ENCODE results near the gene OXCT1. TPM values are rescaled to one million over a fixed set of nuclear protein-coding genes. Genes with fewer than 3 reads are reported as not detected.
"Not testable (repeated sequence)": the region's sequence is repeated elsewhere in the genome, so short reads cannot be mapped to it uniquely, and the experiment has no call there.

The OXCT1 gene
- total RNA-seq, 1 donor from 2014 or later: 63.0 TPM

DNA sequence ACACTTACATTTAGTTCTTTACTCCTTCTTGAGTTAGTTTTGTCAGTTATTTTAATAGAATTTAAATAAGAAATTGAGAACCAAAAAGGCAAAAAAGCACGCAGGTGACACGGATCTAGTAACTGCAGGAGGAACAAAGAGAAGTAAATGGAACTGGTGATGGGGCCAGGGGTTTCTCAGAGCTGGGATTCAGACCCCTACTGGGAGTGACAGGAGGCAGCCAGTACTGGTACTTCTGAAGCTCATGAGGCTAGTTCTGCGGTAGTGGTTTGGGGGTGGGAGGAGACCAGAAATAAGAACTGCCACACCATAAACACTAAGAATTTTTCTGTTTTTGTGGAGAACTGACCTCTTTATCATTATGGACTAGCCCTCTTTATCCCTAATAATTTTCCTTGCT lies 48.2 kb downstream of the OXCT1 start:
- DNase-seq: no peak

- DNase-seq: no peak
These were observed 49.2 kb downstream of the OXCT1 start for GRCh38 chr5:41821051-41821450.

DNA sequence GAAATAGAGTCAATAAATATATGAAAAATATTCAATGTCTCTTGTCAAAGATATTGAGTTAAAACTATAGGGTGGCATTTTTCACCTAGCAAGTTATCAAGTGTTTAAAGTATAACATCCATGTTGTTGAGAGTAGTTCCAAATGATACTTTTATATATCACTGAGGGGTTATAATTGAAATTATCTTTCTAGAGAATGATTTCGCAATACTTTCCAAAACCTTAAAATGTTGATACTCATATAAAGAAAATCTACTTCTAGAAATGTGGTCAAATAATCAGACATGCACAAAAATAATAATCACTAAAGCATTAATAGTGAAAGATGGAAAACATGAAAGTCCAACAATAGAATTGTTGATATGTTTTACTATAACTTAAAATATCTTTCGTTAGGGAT lies 50.1 kb downstream of the OXCT1 start:
- no peak for DNase-seq

DNA sequence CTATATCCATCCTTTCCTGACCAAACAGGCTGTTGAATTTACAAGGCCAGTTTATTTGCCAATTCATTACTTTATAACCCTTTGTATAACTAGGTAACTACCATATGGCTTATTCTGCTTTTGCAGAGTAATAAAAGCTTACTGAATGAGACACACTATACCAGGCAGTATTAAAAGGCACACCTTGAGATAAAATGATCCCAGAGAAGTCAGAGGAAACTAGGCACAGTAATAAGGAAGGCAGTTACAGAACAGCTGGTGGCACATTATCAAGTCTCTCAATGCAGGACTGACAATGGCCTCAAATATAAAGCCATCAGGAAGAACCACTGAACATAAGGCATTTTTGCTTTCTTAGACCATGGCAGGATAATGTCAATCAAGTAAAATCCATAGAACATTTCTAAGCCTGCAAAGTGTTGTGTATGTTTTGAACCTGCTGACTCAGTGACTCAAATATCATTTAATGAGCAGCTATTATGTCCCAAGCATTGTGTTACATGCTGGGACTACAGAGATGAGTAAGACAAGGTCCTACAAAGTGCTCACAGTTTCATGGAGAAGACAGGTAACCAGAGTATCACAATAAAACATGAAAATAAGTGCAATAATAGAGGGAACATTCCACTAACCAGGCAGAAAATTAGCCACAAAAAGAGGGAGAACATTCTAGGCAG lies 52.5 kb downstream of the OXCT1 start:
- no peak for DNase-seq

DNA sequence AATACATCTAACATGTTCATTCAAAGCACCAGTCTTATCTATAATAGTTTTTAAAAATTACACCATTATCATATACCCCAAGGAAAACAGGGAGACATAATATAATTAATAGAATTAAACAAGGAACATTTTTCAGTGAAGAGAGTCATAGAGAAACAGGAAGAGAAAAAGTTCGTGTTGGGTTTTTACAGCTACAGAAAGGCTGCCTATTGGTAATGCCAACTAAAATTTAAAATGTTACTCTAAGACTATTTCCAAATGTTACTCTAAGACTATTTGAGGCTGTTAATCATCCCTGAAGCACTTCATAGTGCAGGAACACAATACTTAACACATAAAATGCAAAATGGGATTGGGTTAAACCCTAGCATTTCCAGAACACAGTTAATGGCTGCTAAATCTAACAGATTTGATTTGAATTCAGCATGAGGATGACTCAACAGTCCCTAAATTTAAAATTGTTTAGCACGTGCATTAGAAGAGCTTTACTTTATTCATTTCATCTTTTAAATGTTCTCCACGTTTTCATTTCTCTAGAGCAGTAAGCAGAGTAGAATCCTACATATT lies 54.5 kb downstream of the OXCT1 start:
- DNase-seq: no peak

- DNase-seq: no peak
These were observed 55.0 kb downstream of the OXCT1 start for GRCh38 chr5:41815261-41815660.

DNA sequence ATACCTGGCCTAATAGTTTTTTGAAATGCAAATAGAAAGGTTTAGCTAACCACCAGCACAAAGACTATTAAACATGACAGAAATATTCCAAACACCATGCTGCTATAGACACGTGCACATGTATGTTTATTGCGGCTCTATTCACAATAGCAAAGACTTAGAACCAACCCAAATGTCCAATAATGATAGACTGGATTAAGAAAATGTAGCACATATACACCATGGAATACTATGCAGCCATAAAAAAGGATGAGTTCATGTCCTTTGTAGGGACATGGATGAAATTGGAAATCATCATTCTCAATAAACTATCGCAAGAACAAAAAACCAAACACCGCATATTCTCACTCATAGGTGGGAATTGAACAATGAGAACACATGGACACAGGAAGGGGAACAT lies 55.9 kb downstream of the OXCT1 start:
- not testable (repeated sequence) for DNase-seq

DNA sequence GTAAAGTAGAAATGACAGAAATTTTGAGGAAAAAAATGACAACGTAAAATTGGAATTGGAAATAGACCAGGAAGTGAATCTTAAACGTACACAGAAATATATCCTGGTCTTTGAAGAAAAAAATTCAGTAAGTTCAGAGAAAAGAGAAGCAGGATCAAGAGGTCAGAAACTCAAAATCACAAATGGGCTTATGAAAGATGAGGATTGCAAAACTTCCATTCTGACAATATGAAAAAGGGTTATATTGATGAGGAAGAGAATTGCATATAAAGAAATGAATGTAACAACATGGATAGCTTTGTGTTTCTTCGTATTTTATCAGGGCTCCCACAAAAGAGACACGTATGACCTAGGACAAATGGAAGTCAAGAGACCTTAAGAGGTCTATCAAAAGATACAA lies 58.1 kb downstream of the OXCT1 start:
- no peak for DNase-seq

- DNase-seq: no peak
These were observed 61.1 kb downstream of the OXCT1 start for GRCh38 chr5:41809128-41809527.

- DNase-seq: no peak
These were observed 61.9 kb downstream of the OXCT1 start for GRCh38 chr5:41808294-41808693.

DNA sequence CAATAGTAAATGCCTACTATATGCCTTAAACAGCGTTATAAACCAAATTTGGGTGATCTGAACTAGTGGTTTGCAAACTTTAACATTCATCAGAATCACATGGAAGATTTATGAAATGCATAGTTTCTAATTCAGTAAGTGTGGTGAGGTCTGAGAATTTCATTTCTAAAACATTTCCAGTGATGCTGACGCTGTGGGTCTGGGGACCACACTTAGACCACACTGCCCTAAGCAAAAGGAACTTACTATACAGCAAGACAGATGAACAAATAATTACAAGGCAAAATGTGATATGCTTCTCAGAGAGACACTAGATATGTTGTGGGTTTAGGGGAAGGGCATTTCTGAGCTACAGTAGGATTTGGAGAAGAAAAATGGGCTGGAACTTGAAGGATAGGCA lies 72.6 kb downstream of the OXCT1 start:
- no peak for DNase-seq

DNA sequence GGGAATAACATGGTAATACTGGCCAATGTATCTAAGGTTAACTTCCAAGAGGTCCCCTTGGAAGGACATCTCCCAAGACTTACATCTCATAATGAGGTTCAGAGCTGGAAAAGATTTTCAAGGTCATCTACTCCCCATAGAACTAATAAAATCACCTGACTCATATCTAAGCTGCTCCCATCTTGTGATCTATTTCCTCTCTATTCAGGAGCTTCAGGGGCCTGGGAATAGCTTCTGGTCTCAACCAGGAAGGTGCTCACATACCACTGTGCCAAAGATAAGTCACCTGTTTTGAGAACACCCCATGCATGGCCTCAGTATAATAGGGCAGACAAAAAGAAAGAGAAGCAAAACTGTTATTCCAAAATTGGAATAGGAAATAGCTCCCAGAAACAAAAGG lies 74.2 kb downstream of the OXCT1 start:
- DNase-seq: no peak

DNA sequence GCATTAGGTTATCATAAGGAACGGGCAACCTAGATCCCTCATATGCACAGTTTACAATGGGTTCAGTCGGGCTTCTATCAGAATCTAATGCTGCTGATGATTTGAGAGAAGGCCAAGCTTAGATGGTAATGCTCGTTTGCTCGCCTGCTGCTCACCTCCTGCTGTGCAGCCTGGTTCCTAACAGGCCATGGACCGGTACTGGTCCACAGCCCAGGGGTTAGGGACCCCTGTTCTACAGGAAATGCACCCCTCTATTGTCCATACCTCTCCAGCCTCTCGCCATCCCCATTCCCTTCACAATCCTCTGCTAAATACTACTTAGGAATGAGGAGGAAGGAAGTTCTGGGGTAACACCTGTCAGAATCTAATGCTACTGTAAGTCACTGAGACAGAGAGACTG lies 75.1 kb downstream of the OXCT1 start:
- no peak for DNase-seq

- no peak for DNase-seq
These were observed 75.8 kb downstream of the OXCT1 start for GRCh38 chr5:41794471-41794870.

- DNase-seq: no peak
These were observed 77.0 kb downstream of the OXCT1 start for GRCh38 chr5:41793141-41793770.

GRCh38 chr5:41790038-41790776 lies 80.0 kb downstream of the OXCT1 start:
- DNase-seq: no peak

DNA sequence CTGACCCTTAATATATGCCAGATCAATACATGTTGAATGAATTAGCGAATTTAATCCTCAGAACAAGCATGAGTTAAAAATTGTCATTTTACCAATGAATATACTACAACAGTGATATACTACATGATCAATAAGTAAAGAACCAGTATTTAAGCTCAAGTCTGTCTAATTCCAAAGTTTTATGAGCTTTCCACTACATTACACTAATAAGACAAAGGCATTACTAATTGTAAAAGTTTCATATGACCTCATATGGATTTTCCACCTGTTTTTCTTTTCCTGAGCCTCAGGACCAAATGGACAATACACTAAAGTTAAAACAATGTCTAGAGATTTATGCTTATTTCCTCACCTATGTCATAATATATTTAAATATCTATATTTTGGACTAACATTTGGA lies 80.8 kb downstream of the OXCT1 start:
- no peak for DNase-seq

GRCh38 chr5:41788941-41789368 lies 81.3 kb downstream of the OXCT1 start:
- no peak for DNase-seq

- no peak for DNase-seq
These were observed 83.0 kb downstream of the OXCT1 start for GRCh38 chr5:41787265-41787664.

DNA sequence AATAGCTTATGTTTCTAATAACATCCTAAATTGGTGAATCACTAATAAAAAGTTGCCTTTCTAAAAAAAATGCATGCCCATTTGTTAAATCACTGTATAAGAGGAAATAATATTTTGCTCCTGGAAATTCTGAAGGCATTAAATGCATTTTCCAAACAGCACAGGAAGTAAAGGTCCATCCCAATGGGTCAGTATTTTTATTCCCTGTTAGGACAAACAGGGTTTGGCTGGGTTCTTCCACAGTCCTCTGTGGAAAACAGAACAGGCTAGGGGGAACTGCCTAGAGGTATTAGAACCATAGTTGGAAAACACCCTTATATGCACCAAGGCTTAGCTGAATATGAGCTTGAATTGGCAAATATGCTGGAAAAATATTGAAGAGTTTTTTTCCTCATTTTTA lies 85.2 kb downstream of the OXCT1 start:
- DNase-seq: no peak

- DNase-seq: no peak
These were observed 91.8 kb downstream of the OXCT1 start for GRCh38 chr5:41778410-41778809.

DNA sequence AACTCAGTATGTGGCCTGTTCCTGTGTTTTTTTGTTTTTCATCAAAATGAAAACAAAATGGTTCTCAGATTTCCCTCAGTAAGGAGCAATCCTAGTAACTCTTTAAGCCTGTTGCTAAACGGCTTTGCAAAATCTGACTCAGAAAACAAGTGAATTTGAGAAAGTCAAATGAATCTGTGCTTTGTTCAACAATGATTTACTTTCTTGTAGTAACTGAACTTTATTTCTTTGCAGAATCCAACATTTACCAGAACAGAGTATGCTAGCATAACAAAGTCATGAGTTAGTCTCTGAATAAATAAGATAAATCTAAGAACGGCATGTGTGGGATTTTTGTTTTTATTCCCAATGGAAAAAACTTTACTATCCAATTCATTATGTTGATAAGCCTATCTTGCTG lies 93.8 kb downstream of the OXCT1 start:
- DNase-seq: no peak

GRCh38 chr5:41773799-41774198 lies 96.4 kb downstream of the OXCT1 start:
- DNase-seq: no peak
